Keratinocyte (primary cell): Measurements from ENCODE around the gene CBLN1. TPM values are rescaled to one million over a fixed set of nuclear protein-coding genes. Genes with fewer than 3 reads are reported as not detected.

Experiments
- DNase-seq: peaks from one replicate; pipeline ENCODE4 v3.0.0-alpha.2; 2011; ENCODE audit warnings: low read depth, missing footprints, low spot score
- FAIRE-seq: peaks from 2 replicates; lab custom pipeline; 2011; peaks lifted over from hg19 to GRCh38; lab: Jason Lieb, UNC
- H2AFZ ChIP-seq: 2 replicates; pipeline ENCODE4 v1.6.0; 2012; ENCODE audit warnings: low read length, control low read depth, inconsistent platforms; ENCODE audit not compliant: control insufficient read depth
- H3K27ac ChIP-seq: 2 replicates; pipeline ENCODE4 v1.5.1; 2011; ENCODE audit warnings: low read length; ENCODE audit not compliant: control insufficient read depth, insufficient read depth
- H3K27me3 ChIP-seq: 3 replicates; pipeline ENCODE4 v1.6.0; 2011; ENCODE audit warnings: low read length; ENCODE audit not compliant: control insufficient read depth, insufficient read depth; ENCODE audit errors: extremely low read depth
- H3K36me3 ChIP-seq, 2 experiments: 2 replicates in 1 of 2; 3 replicates in 1 of 2; pipeline ENCODE4 v1.5.1; 2011; ENCODE audit warnings: low read length in 2 of 2, mild to moderate bottlenecking in 1 of 2; ENCODE audit not compliant: control insufficient read depth in 2 of 2, insufficient read depth in 2 of 2; ENCODE audit errors: extremely low read depth in 1 of 2
- H3K4me1 ChIP-seq: 3 replicates; pipeline ENCODE4 v1.5.1; 2011; ENCODE audit warnings: low read length; ENCODE audit not compliant: control insufficient read depth, insufficient read depth; ENCODE audit errors: extremely low read depth
- H3K4me2 ChIP-seq: 3 replicates; pipeline ENCODE4 v1.6.0; 2011; ENCODE audit warnings: low read depth, low read length; ENCODE audit not compliant: control insufficient read depth, insufficient read depth; ENCODE audit errors: extremely low read depth
- H3K4me3 ChIP-seq, 3 experiments: fragments of 200-600 bp in 1 of 3; sonication (generic) in 1 of 3; 2 replicates in 2 of 3; 3 replicates in 1 of 3; pipeline ENCODE4 v1.5.1; 2011 to 2016; ENCODE audit warnings: low read length in 3 of 3, mild to moderate bottlenecking in 3 of 3, control low read depth in 2 of 3, inconsistent platforms in 1 of 3, low read depth in 1 of 3, mixed read lengths in 1 of 3, mixed run types in 1 of 3, moderate library complexity in 1 of 3; ENCODE audit not compliant: control insufficient read depth in 2 of 3, insufficient read depth in 2 of 3; ENCODE audit errors: extremely low read depth in 1 of 3
- H3K79me2 ChIP-seq: 2 replicates; pipeline ENCODE4 v1.6.0; 2012; ENCODE audit warnings: low read length; ENCODE audit not compliant: control insufficient read depth, insufficient read depth
- H3K9ac ChIP-seq: 3 replicates; pipeline ENCODE4 v1.6.0; 2011; ENCODE audit warnings: low read length; ENCODE audit not compliant: control insufficient read depth, insufficient read depth; ENCODE audit errors: extremely low read depth
- H3K9me1 ChIP-seq: 3 replicates; pipeline ENCODE4 v1.6.0; 2011; ENCODE audit warnings: low read length; ENCODE audit not compliant: control insufficient read depth, insufficient read depth; ENCODE audit errors: extremely low read depth
- H3K9me3 ChIP-seq: 2 replicates; pipeline ENCODE4 v1.5.1; 2012; ENCODE audit warnings: low read depth, low read length; ENCODE audit not compliant: control insufficient read depth
- H4K20me1 ChIP-seq: 3 replicates; pipeline ENCODE4 v1.6.0; 2011; ENCODE audit warnings: low read length; ENCODE audit not compliant: control insufficient read depth, insufficient read depth; ENCODE audit errors: extremely low read depth
- EZH2 ChIP-seq: IDR thresholded peaks from one replicate; pipeline ENCODE4 v1.6.1; 2012; ENCODE audit warnings: inconsistent platforms, mild to moderate bottlenecking, low read length, moderate library complexity
- dilution Hi-C: fragments of 300-500 bp; cut with MboI; formaldehyde crosslinking; loops from one replicate; pipeline ENCODE4 v1.7.0; 2020; ENCODE audit warnings: low sequenced_read_pairs; ENCODE audit not compliant: extremely low pct_ligation_motif_present
- polyA plus RNA-seq, 5 experiments: library from polyadenylated mRNA; depleted of rRNA in 3 of 5; stranded (reverse) in 3 of 5; stranded (forward) in 1 of 5; unstranded in 1 of 5; fragments of >200 nt; gene quantifications; 1 replicate in 1 of 5; 2 replicates in 3 of 5; 3 replicates in 1 of 5; pipeline versions ENCODE4 v1.2.1 to v1.2.3, GENCODE V29; 2011 to 2012; ENCODE audit warnings: missing spikeins in 2 of 5, low read depth in 1 of 5, low replicate concordance in 1 of 5
- TF ChIP-seq, protein P1 (sequence below), 3 experiments: IDR thresholded peaks in 1 of 3; conservative IDR thresholded peaks in 1 of 3; optimal IDR thresholded peaks in 1 of 3; 2 replicates in 2 of 3; 3 replicates in 1 of 3; pipeline versions ENCODE3 to v1.5.1; 2011; ENCODE audit warnings: low read length in 3 of 3, mild to moderate bottlenecking in 3 of 3, moderate library complexity in 2 of 3, control low read depth in 1 of 3, inconsistent platforms in 1 of 3; ENCODE audit not compliant: insufficient read depth in 2 of 3; ENCODE audit errors: extremely low read depth in 1 of 3

The CBLN1 gene
- polyA plus RNA-seq, 1 donor (not counting 4 experiments of a cell fraction or from before 2014, with no cell fraction given), result not detected

DNA sequence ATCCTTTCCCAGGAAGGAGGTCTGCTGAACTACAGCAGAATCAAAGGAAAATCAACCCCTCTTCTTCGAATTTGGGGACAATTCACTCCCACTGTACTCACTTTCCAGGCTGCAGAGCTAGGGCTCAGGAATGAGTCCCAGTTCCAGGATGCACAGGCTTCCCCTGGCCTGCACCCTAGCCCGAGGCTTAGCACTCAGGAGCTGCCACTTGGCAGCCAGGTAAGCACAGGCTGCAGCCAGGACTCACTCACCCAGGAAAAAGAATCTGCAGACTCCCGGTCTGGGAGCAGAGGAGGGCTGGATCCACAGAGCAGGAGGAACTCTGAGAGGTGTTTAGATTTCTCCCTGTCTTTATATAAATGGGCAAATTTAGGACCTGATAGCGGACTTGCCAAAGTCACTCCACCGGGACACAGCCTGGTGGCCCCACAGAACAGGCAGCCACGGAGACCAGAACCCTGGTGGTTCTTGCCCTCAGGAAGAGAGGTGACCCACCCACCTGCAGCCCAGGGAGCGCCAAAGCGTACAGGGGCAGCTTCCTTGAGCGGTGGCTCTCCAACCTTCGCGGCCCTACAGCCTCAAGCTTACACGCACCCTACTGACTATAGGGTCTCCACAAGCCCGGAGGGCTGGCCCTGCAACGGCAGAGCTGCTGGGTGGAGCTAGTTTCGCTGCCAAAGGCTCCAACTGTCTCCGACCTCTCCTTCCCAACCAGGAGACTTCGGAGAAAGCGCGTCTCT is 4.8 kb downstream of the CBLN1 start:
- Histone ChIP-seq H3K79me2 (no peaks in the 10 kb centered on the region), H3K4me3 (no peak overlapping the region), H3K27me3 (peaks cover 82% of the 10 kb centered on the region), H2AFZ (no peak overlapping the region), H3K36me3 (no peaks in the 10 kb centered on the region), H3K9me3 (peaks cover 4% of the 10 kb centered on the region), H3K27ac (no peak overlapping the region), H4K20me1 (no peaks in the 10 kb centered on the region), H3K4me2 (no peak overlapping the region), H3K9me1 (no peaks in the 10 kb centered on the region), H3K4me1 (no peaks in the 10 kb centered on the region), H3K9ac (no peak overlapping the region)
- no peak for FAIRE-seq
- DNase-seq, result no peak
- dilution Hi-C loops, result no loop called here
- no peak for TF ChIP-seq EZH2
- TF ChIP-seq, protein P1, sequence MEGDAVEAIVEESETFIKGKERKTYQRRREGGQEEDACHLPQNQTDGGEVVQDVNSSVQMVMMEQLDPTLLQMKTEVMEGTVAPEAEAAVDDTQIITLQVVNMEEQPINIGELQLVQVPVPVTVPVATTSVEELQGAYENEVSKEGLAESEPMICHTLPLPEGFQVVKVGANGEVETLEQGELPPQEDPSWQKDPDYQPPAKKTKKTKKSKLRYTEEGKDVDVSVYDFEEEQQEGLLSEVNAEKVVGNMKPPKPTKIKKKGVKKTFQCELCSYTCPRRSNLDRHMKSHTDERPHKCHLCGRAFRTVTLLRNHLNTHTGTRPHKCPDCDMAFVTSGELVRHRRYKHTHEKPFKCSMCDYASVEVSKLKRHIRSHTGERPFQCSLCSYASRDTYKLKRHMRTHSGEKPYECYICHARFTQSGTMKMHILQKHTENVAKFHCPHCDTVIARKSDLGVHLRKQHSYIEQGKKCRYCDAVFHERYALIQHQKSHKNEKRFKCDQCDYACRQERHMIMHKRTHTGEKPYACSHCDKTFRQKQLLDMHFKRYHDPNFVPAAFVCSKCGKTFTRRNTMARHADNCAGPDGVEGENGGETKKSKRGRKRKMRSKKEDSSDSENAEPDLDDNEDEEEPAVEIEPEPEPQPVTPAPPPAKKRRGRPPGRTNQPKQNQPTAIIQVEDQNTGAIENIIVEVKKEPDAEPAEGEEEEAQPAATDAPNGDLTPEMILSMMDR (optimal IDR thresholded peaks at IDR 0.05 in 1 of 3, IDR thresholded peaks at IDR 0.05 in 1 of 3, conservative IDR thresholded peaks at IDR 0.05 in 1 of 3; ENCODE audit: extremely low read depth in 1 of 3, insufficient read depth in 2 of 3, low read length in 3 of 3), result no peak

DNA sequence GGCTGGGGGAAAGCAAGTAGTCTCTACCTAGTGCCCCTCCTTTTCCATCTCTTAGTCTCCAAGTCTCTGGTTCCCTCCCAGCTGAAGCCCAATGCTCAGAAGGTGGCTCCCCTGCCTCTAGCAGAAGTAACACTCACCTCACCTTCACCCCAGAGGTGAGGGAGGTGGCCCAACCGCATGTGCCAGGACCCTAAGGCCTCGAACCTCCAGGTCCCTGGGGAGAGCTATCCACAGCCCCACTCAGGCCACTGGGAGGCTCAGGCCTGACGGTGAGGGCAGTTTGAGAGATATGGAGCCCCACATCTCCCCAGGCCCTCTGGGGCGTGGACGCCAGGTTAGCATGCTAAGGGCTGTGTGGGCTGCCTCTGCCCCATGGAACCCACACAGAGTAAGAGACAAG is 5.8 kb downstream of the CBLN1 start:
- no peak for FAIRE-seq
- Histone ChIP-seq H3K36me3 (no peaks in the 10 kb centered on the region), H3K9ac (no peak overlapping the region), H3K9me1 (no peaks in the 10 kb centered on the region), H2AFZ (no peak overlapping the region), H4K20me1 (no peaks in the 10 kb centered on the region), H3K79me2 (no peaks in the 10 kb centered on the region), H3K4me1 (no peaks in the 10 kb centered on the region), H3K27me3 (peaks cover 75% of the 10 kb centered on the region), H3K27ac (no peak overlapping the region), H3K4me3 (no peak overlapping the region), H3K4me2 (no peak overlapping the region), H3K9me3 (peaks cover 4% of the 10 kb centered on the region)
- dilution Hi-C loops, result no loop called here
- no peak for DNase-seq
- TF ChIP-seq, protein P1 (optimal IDR thresholded peaks at IDR 0.05 in 1 of 3, IDR thresholded peaks at IDR 0.05 in 1 of 3, conservative IDR thresholded peaks at IDR 0.05 in 1 of 3; ENCODE audit: extremely low read depth in 1 of 3, insufficient read depth in 2 of 3, low read length in 3 of 3), result no peak
- no peak for TF ChIP-seq EZH2
